Fibroblast of lung (primary cell): ENCODE measurements around the gene CLIC3. TPM values are rescaled to one million over a fixed set of nuclear protein-coding genes. Genes with fewer than 3 reads are reported as not detected.

Experiments used
- DNase-seq, 2 donors: peaks; one replicate each; pipeline versions ENCODE4 v3.0.0 to v3.0.0-alpha.2; 2010; ENCODE audit warnings: low read depth in 2 of 2
- H2AFZ ChIP-seq: 2 replicates; pipeline ENCODE4 v1.5.1; 2012; ENCODE audit warnings: low read length, control low read depth, inconsistent platforms
- H3K27ac ChIP-seq: 2 replicates; pipeline ENCODE4 v1.5.1; 2011; ENCODE audit warnings: low read length, control low read depth; ENCODE audit not compliant: insufficient read depth
- H3K27me3 ChIP-seq: 2 replicates; pipeline ENCODE4 v1.5.1; 2011; ENCODE audit warnings: mild to moderate bottlenecking, low read length; ENCODE audit not compliant: control insufficient read depth, insufficient read depth
- H3K36me3 ChIP-seq: 2 replicates; pipeline ENCODE4 v1.5.1; 2011; ENCODE audit warnings: low read length; ENCODE audit not compliant: control insufficient read depth, insufficient read depth
- H3K4me1 ChIP-seq: 2 replicates; pipeline ENCODE4 v1.5.1; 2011; ENCODE audit warnings: low read length; ENCODE audit not compliant: control insufficient read depth, insufficient read depth; ENCODE audit errors: extremely low read depth
- H3K4me2 ChIP-seq: 2 replicates; pipeline ENCODE4 v1.5.1; 2011; ENCODE audit warnings: low read length, control low read depth; ENCODE audit not compliant: insufficient read depth; ENCODE audit errors: extremely low read depth
- H3K4me3 ChIP-seq, 4 experiments: fragments of 200-600 bp in 1 of 4; sonication (generic) in 1 of 4; replicated peaks in 1 of 4; 2 replicates each; pipeline ENCODE4 v1.5.1; 2011 to 2016; ENCODE audit warnings: low read length in 4 of 4, low read depth in 3 of 4, mild to moderate bottlenecking in 3 of 4, control low read depth in 2 of 4, inconsistent platforms in 1 of 4, mixed read lengths in 1 of 4; ENCODE audit not compliant: insufficient read depth in 1 of 4; ENCODE audit errors: control extremely low read depth in 1 of 4
- H3K79me2 ChIP-seq: 2 replicates; pipeline ENCODE4 v1.5.1; 2012; ENCODE audit warnings: mild to moderate bottlenecking, low read length, inconsistent platforms; ENCODE audit not compliant: control insufficient read depth, insufficient read depth
- H3K9ac ChIP-seq: 2 replicates; pipeline ENCODE4 v1.5.1; 2011; ENCODE audit warnings: mild to moderate bottlenecking, low read length, control low read depth; ENCODE audit not compliant: insufficient read depth
- H3K9me3 ChIP-seq: 2 replicates; pipeline ENCODE4 v1.5.1; 2012; ENCODE audit warnings: low read depth, low read length; ENCODE audit not compliant: control insufficient read depth, insufficient read depth
- H4K20me1 ChIP-seq: 2 replicates; pipeline ENCODE4 v1.5.1; 2011; ENCODE audit warnings: low read length; ENCODE audit not compliant: control insufficient read depth, insufficient read depth; ENCODE audit errors: extremely low read depth
- EZH2 ChIP-seq: IDR thresholded peaks from 2 replicates; pipeline ENCODE4 v1.5.1; 2012; ENCODE audit warnings: low read length, control low read depth, mild to moderate bottlenecking; ENCODE audit errors: missing control alignments
- polyA plus RNA-seq, 2 donors: library from polyadenylated mRNA; depleted of rRNA in 1 of 2; stranded (reverse) in 1 of 2; unstranded in 1 of 2; fragments of >200 nt; gene quantifications; 2 replicates each; pipeline ENCODE4 v1.2.1, GENCODE V29; 2011 to 2012; ENCODE audit warnings: missing spikeins in 1 of 2
- total RNA-seq: library from RNA; depleted of rRNA; stranded (reverse); fragments of >200 nt; gene quantifications from 2 replicates; pipeline ENCODE4 v1.2.1, GENCODE V29; 2014
- TF ChIP-seq, protein P1 (sequence below), 2 donors: IDR thresholded peaks in 1 of 2; conservative IDR thresholded peaks in 1 of 2; 1 replicate in 1 of 2; 2 replicates in 1 of 2; pipeline ENCODE4 v1.5.1; 2011 to 2012; ENCODE audit warnings: low read length in 2 of 2, control low read depth in 1 of 2, inconsistent platforms in 1 of 2, low read depth in 1 of 2, mild to moderate bottlenecking in 1 of 2

Gene CLIC3
- total and polyA plus RNA-seq, 2 donors (not counting 1 experiment from before 2014, with no cell fraction given): 0.98 to 3.5 TPM

DNA sequence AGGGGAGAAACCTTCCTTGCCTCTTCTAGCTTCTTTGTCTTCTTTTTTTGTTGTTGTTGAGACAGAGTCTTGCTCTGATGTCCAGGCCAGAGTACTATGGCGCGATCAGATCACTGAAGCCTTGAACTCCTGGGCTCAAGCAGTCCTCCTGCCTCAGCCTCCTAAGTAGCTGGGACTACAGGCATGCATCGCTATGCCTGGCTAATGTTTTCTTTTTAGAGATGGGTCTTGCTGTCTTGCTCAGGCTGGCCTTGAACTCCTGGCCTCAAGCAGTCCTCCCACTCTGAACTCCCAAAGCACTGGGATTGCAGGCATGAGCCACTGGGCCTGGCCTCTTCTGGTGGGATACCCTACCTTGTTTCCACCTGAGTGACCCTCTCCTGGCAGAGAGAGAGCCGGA lies 7.5 kb downstream of the CLIC3 start:
- no peak for TF ChIP-seq EZH2
- TF ChIP-seq, protein P1, sequence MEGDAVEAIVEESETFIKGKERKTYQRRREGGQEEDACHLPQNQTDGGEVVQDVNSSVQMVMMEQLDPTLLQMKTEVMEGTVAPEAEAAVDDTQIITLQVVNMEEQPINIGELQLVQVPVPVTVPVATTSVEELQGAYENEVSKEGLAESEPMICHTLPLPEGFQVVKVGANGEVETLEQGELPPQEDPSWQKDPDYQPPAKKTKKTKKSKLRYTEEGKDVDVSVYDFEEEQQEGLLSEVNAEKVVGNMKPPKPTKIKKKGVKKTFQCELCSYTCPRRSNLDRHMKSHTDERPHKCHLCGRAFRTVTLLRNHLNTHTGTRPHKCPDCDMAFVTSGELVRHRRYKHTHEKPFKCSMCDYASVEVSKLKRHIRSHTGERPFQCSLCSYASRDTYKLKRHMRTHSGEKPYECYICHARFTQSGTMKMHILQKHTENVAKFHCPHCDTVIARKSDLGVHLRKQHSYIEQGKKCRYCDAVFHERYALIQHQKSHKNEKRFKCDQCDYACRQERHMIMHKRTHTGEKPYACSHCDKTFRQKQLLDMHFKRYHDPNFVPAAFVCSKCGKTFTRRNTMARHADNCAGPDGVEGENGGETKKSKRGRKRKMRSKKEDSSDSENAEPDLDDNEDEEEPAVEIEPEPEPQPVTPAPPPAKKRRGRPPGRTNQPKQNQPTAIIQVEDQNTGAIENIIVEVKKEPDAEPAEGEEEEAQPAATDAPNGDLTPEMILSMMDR (conservative IDR thresholded peaks at IDR 0.05 in 1 of 2, IDR thresholded peaks at IDR 0.05 in 1 of 2; ENCODE audit: low read depth in 1 of 2, low read length in 2 of 2): no peak
- no peak for DNase-seq

DNA sequence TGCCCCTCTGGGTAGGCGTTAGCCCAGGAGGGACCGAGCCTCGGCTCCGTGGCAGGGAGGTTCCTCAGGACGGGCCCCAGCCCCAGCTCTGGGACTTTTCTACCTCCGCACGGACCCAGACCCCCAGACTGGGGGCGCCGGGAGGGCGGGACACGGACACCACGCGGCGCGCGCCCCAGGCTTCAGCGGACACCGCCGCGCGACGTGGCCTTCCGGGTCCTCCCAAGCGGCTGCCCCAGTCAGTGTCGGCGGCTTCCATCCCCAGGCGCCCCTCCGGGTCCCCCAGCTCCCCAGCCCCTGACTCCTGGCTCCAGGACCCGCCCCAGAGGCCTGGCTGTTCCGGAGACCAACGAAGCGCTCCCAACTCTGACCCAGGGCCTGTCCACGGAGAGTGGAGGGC lies 10.5 kb downstream of the CLIC3 start:
- Histone ChIP-seq H3K79me2 (no peaks in the 10 kb centered on the region), H3K9ac (no peak overlapping the region), H2AFZ (no peak overlapping the region), H4K20me1 (no peaks in the 10 kb centered on the region), H3K4me1 (no peaks in the 10 kb centered on the region), H3K9me3 (no peaks in the 10 kb centered on the region), H3K27me3 (peaks cover 26% of the 10 kb centered on the region), H3K36me3 (no peaks in the 10 kb centered on the region), H3K4me2 (no peak overlapping the region), H3K27ac (no peak overlapping the region), H3K4me3 (no peak overlapping the region)
- TF ChIP-seq, protein P1 (conservative IDR thresholded peaks at IDR 0.05 in 1 of 2, IDR thresholded peaks at IDR 0.05 in 1 of 2; ENCODE audit: low read depth in 1 of 2, low read length in 2 of 2): no peak
- TF ChIP-seq EZH2: no peak
- no peak for DNase-seq

More for the DNA sequence above, 7.5 kb downstream of the CLIC3 start:
- Histone ChIP-seq H3K9me3 (no peaks in the 10 kb centered on the region), H2AFZ (no peak overlapping the region), H3K79me2 (peaks cover 4% of the 10 kb centered on the region), H3K4me1 (peaks cover 5% of the 10 kb centered on the region), H3K27me3 (peaks cover 23% of the 10 kb centered on the region), H3K4me3 (no peak overlapping the region), H3K36me3 (no peaks in the 10 kb centered on the region), H4K20me1 (no peaks in the 10 kb centered on the region), H3K9ac (no peak overlapping the region), H3K27ac (no peak overlapping the region), H3K4me2 (no peak overlapping the region)

DNA sequence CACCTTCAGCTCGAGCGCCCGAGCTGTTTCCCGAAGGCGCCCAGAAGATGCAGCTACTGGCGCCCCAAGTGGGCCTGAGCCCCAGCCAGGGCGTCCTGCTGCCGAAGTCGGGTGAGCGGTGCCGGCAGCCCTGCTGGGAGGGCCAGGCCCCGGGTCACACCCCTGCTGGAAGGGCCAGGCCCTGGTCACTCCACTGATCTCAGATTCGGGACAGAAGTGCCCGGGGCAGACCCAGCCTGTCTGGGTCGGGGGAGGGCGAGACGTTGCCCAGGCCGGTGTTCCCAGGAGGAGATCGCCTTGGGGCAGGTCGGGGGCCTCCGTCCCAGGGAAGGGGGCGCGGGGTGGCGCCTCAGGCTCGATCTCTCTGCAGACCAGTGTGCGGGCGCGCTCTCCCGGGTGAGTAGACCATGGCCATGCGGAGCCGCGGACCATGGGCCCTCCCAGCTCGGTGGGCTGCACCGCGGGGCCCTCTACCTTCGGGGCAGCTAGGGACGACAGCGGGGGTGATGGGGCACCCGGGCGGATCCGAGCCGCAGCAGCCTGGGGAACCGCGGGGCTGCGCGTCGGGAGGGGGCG lies 11.3 kb downstream of the CLIC3 start:
- Histone ChIP-seq H3K4me2 (no peak overlapping the region), H3K9me3 (no peaks in the 10 kb centered on the region), H2AFZ (no peak overlapping the region), H3K4me1 (no peaks in the 10 kb centered on the region), H3K27me3 (peaks cover 21% of the 10 kb centered on the region), H3K79me2 (no peaks in the 10 kb centered on the region), H3K4me3 (no peak overlapping the region), H4K20me1 (no peaks in the 10 kb centered on the region), H3K9ac (no peak overlapping the region), H3K27ac (no peak overlapping the region), H3K36me3 (no peaks in the 10 kb centered on the region)
- TF ChIP-seq, protein P1 (conservative IDR thresholded peaks at IDR 0.05 in 1 of 2, IDR thresholded peaks at IDR 0.05 in 1 of 2; ENCODE audit: low read depth in 1 of 2, low read length in 2 of 2): no peak
- peak; percentile 91 for TF ChIP-seq EZH2
- no peak for DNase-seq
